T-cell (primary cell): ENCODE results near the gene IGFBPL1. TPM values are rescaled to one million over a fixed set of nuclear protein-coding genes. Genes with fewer than 3 reads are reported as not detected.

Source experiments
- ATAC-seq, 4 experiments: fragments of 200-7000 bp in 3 of 4; fragments of 150-1000 bp in 1 of 4; cut with Tn5 transposase; replicated peaks in 1 of 4; 1 replicate in 3 of 4; 2 replicates in 1 of 4; pipeline ENCODE4 v1.10.0; 2021; ENCODE audit warnings: moderate library complexity in 3 of 4, mild to moderate bottlenecking in 2 of 4, moderate number of reproducible peaks in 1 of 4
- CTCF ChIA-PET, 2 donors: fragments of 300-600 bp; sonication (Branson Sonifier 250); formaldehyde crosslinking; loops; one replicate each; lab custom pipeline; 2022; ENCODE audit warnings: antibody characterized with exemption in 2 of 2; lab: Charles Lee
- POLR2A ChIA-PET, 2 donors: fragments of 300-600 bp; sonication (Branson Sonifier 250); formaldehyde crosslinking; loops; one replicate each; lab custom pipeline; 2022; ENCODE audit warnings: antibody characterized with exemption in 2 of 2; lab: Charles Lee
- DNase-seq, 35 experiments: peaks; one replicate each; pipeline versions ENCODE4 v3.0.0 to v3.0.0-alpha.2; 2013 to 2023
- H3K27ac ChIP-seq: one replicate; pipeline ENCODE4 v1.5.1; 2013; ENCODE audit warnings: low read length
- H3K27me3 ChIP-seq, 2 experiments: replicated peaks in 1 of 2; 1 replicate in 1 of 2; 2 replicates in 1 of 2; pipeline versions ENCODE4 v1.6.1 to v1.7.0; 2013; ENCODE audit warnings: low read length in 1 of 2, mixed read lengths in 1 of 2; ENCODE audit not compliant: control insufficient read depth in 2 of 2, insufficient read depth in 2 of 2; ENCODE audit errors: extremely low read depth in 1 of 2
- H3K36me3 ChIP-seq, 2 donors: 1 replicate in 1 of 2; 2 replicates in 1 of 2; pipeline versions ENCODE4 v1.6.1 to v1.7.0; 2013; ENCODE audit warnings: low read length in 1 of 2; ENCODE audit not compliant: control insufficient read depth in 2 of 2, insufficient read depth in 1 of 2; ENCODE audit errors: extremely low read depth in 1 of 2
- H3K4me1 ChIP-seq, 2 experiments: 1 replicate in 1 of 2; 2 replicates in 1 of 2; pipeline versions ENCODE4 v1.6.1 to v1.7.0; 2013; ENCODE audit warnings: low read length in 2 of 2, mixed read lengths in 1 of 2; ENCODE audit not compliant: insufficient read depth in 2 of 2, control insufficient read depth in 1 of 2; ENCODE audit errors: extremely low read depth in 1 of 2
- H3K4me3 ChIP-seq, 2 donors: 1 replicate in 1 of 2; 2 replicates in 1 of 2; pipeline versions ENCODE4 v1.5.1 to v1.7.0; 2013; ENCODE audit warnings: mild to moderate bottlenecking in 2 of 2, low read length in 1 of 2, moderate library complexity in 1 of 2; ENCODE audit not compliant: control insufficient read depth in 1 of 2; ENCODE audit errors: extremely low read depth in 1 of 2
- H3K9me3 ChIP-seq: 2 replicates; pipeline ENCODE4 v1.7.0; 2013
- H3K27ac Mint-ChIP-seq, 2 donors: one replicate each; pipeline ENCODE4 v1.8.0; 2020 to 2021; ENCODE audit warnings: mild to moderate bottlenecking in 2 of 2, mixed read lengths in 2 of 2
- H3K27me3 Mint-ChIP-seq, 2 donors: one replicate each; pipeline ENCODE4 v1.8.0; 2021 to 2022; ENCODE audit warnings: mixed read lengths in 2 of 2
- H3K36me3 Mint-ChIP-seq: one replicate; pipeline ENCODE4 v1.8.0; 2021; ENCODE audit warnings: mixed read lengths
- H3K4me1 Mint-ChIP-seq, 3 donors: one replicate each; pipeline ENCODE4 v1.8.0; 2020 to 2022; ENCODE audit warnings: mixed read lengths in 3 of 3, mild to moderate bottlenecking in 1 of 3
- H3K4me3 Mint-ChIP-seq, 3 donors: one replicate each; pipeline ENCODE4 v1.8.0; 2020 to 2022; ENCODE audit warnings: mild to moderate bottlenecking in 3 of 3, mixed read lengths in 3 of 3, moderate library complexity in 3 of 3
- H3K9me3 Mint-ChIP-seq, 3 donors: one replicate each; pipeline ENCODE4 v1.8.0; 2020 to 2022; ENCODE audit warnings: mixed read lengths in 3 of 3
- WGBS: methylation state at CpG from one replicate; pipeline ENCODE4 v1.1.5; 2013; ENCODE audit warnings: missing lambda C conversion rate; ENCODE audit not compliant: insufficient coverage; 5-methylcytosine and 5-hydroxymethylcytosine counted together
- total RNA-seq, 35 experiments: library from RNA in 6 of 35; stranded (reverse) in 6 of 35; fragments of 120-200 nt in 1 of 35; gene quantifications; one replicate each; pipeline versions ENCODE4 v1.2.1 to v1.2.4 and lab custom pipeline; 2013 to 2026

Gene IGFBPL1
- total RNA-seq, 5 donors from 2014 or later (not counting 1 experiment from before 2014, with no cell fraction given) = not detected

GRCh38 chr9:38439916-38440301 lies 15.7 kb upstream of the IGFBPL1 start:
- POLR2A ChIA-PET = no interaction called here
- H3K27ac ChIP-seq = no peak overlapping the region
- WGBS = no CpG with 5 or more reads among the region's 1 CpG
- no peaks in the 10 kb centered on the region for H3K9me3 ChIP-seq
- Mint-ChIP-seq H3K4me3 (no peak overlapping the region), H3K9me3 (no peaks in the 10 kb centered on the region), H3K27me3 (peaks cover 10 to 17% of the 10 kb centered on the region in 2 donors), H3K36me3 (no peaks in the 10 kb centered on the region), H3K27ac (no peak overlapping the region), H3K4me1 (peaks cover 0 to 2% (median 0%) of the 10 kb centered on the region in 3 donors)
- ATAC-seq (no peak), DNase-seq (no peak)
- CTCF ChIA-PET = no interaction called here
- H3K4me1 ChIP-seq = no peaks in the 10 kb centered on the region
- H3K27me3 ChIP-seq = peaks cover 0 to 21% of the 10 kb centered on the region in 2 experiments
- no peak overlapping the region for H3K4me3 ChIP-seq
- H3K36me3 ChIP-seq = no peaks in the 10 kb centered on the region

- Histone ChIP-seq H3K4me1 (no peaks in the 10 kb centered on the region), H3K36me3 (no peaks in the 10 kb centered on the region), H3K27me3 (peaks cover 0 to 21% of the 10 kb centered on the region in 2 experiments), H3K4me3 (no peak overlapping the region), H3K9me3 (no peaks in the 10 kb centered on the region), H3K27ac (no peak overlapping the region)
- Mint-ChIP-seq H3K9me3 (no peaks in the 10 kb centered on the region), H3K4me3 (no peak overlapping the region), H3K27ac (no peak overlapping the region), H3K4me1 (peaks cover 0 to 2% (median 0%) of the 10 kb centered on the region in 3 donors), H3K36me3 (no peaks in the 10 kb centered on the region), H3K27me3 (peaks cover 10 to 15% of the 10 kb centered on the region in 2 donors)
- ChIA-PET POLR2A (no interaction called here), CTCF (no interaction called here)
- 40% methylated on average over 2 of the region's 3 CpGs for WGBS
- DNase-seq (no peak), ATAC-seq (no peak)
Observed at GRCh38 chr9:38439291-38439915, 15.1 kb upstream of the IGFBPL1 start.

- ATAC-seq = no peak
- CTCF ChIA-PET = interaction anchor here in 1 of 2 donors (0.6 kb wide), 1 partner anchor 521 kb away, joined by 3 read pairs; no protein-coding TSS in a partner anchor
- Mint-ChIP-seq H3K27me3 (peaks cover 10% of the 10 kb centered on the region in 2 donors), H3K9me3 (no peaks in the 10 kb centered on the region), H3K4me1 (peaks cover 0 to 5% (median 4%) of the 10 kb centered on the region in 3 donors), H3K27ac (no peak overlapping the region), H3K4me3 (no peak overlapping the region), H3K36me3 (no peaks in the 10 kb centered on the region)
- Histone ChIP-seq H3K9me3 (no peaks in the 10 kb centered on the region), H3K27me3 (peaks cover 0 to 21% of the 10 kb centered on the region in 2 experiments), H3K4me1 (no peaks in the 10 kb centered on the region), H3K27ac (no peak overlapping the region), H3K36me3 (no peaks in the 10 kb centered on the region), H3K4me3 (no peak overlapping the region)
- POLR2A ChIA-PET = no interaction called here
- WGBS = 80% methylated on average over 7 of the region's 11 CpGs
- no peak for DNase-seq
Observed at GRCh38 chr9:38437193-38437823, 13.1 kb upstream of the IGFBPL1 start.

- H3K27me3 Mint-ChIP-seq = peaks cover 5 to 10% of the 10 kb centered on the region in 2 donors
- WGBS = no CpG with 5 or more reads among the region's 2 CpGs
- peaks cover 0 to 7% (median 5%) of the 10 kb centered on the region in 3 donors for H3K4me1 Mint-ChIP-seq
- ChIA-PET CTCF (interaction anchor here in 1 of 2 donors (0.6 kb wide), 1 partner anchor 520 kb away, joined by 3 read pairs; no protein-coding TSS in a partner anchor), POLR2A (no interaction called here)
- H3K36me3 Mint-ChIP-seq = no peaks in the 10 kb centered on the region
- H3K4me3 ChIP-seq = no peak overlapping the region
- H3K9me3 Mint-ChIP-seq = no peaks in the 10 kb centered on the region
- H3K27ac ChIP-seq = no peak overlapping the region
- H3K9me3 ChIP-seq = no peaks in the 10 kb centered on the region
- H3K4me3 Mint-ChIP-seq = no peak overlapping the region
- H3K36me3 ChIP-seq = no peaks in the 10 kb centered on the region
- ATAC-seq (no peak), DNase-seq (no peak)
- H3K27ac Mint-ChIP-seq = no peak overlapping the region
- H3K4me1 ChIP-seq = no peaks in the 10 kb centered on the region
- peaks cover 0 to 15% of the 10 kb centered on the region in 2 experiments for H3K27me3 ChIP-seq
Observed at GRCh38 chr9:38436708-38437107, 12.5 kb upstream of the IGFBPL1 start.

- H3K4me3 Mint-ChIP-seq = no peak overlapping the region
- peaks cover 6 to 15% (median 13%) of the 10 kb centered on the region in 3 donors for H3K4me1 Mint-ChIP-seq
- H3K27ac Mint-ChIP-seq = no peak overlapping the region
- ATAC-seq = no peak
- WGBS = 40% methylated on average over 1 of the region's 2 CpGs
- no peak overlapping the region for H3K27ac ChIP-seq
- ChIA-PET CTCF (interaction anchor here (0.5 to 0.7 kb wide), 3 partner anchors 15 to 210 kb away, joined by 3 read pairs; no protein-coding TSS in a partner anchor), POLR2A (no interaction called here)
- H3K4me3 ChIP-seq = no peak overlapping the region
- DNase-seq = no peak
- H3K9me3 Mint-ChIP-seq = no peaks in the 10 kb centered on the region
- H3K36me3 Mint-ChIP-seq = no peaks in the 10 kb centered on the region
- no peaks in the 10 kb centered on the region for H3K36me3 ChIP-seq
- H3K27me3 ChIP-seq = peaks cover 0 to 15% of the 10 kb centered on the region in 2 experiments
- H3K9me3 ChIP-seq = no peaks in the 10 kb centered on the region
- peaks cover 0 to 3% of the 10 kb centered on the region in 2 experiments for H3K4me1 ChIP-seq
- peaks cover 3 to 10% of the 10 kb centered on the region in 2 donors for H3K27me3 Mint-ChIP-seq
Observed at GRCh38 chr9:38435521-38435920, 11.3 kb upstream of the IGFBPL1 start.

- no peaks in the 10 kb centered on the region for H3K9me3 ChIP-seq
- H3K27ac ChIP-seq = no peak overlapping the region
- DNase-seq = no peak
- no peaks in the 10 kb centered on the region for H3K9me3 Mint-ChIP-seq
- no peaks in the 10 kb centered on the region for H3K36me3 ChIP-seq
- POLR2A ChIA-PET = no interaction called here
- CTCF ChIA-PET = interaction anchor here (0.6 to 0.8 kb wide), 2 partner anchors 322 to 526 kb away, joined by 3 read pairs; no protein-coding TSS in a partner anchor
- WGBS = no CpG with 5 or more reads among the region's 3 CpGs
- H3K27me3 Mint-ChIP-seq = peaks cover 0 to 8% of the 10 kb centered on the region in 2 donors
- H3K4me1 ChIP-seq = peaks cover 0 to 3% of the 10 kb centered on the region in 2 experiments
- no peak overlapping the region for H3K4me3 ChIP-seq
- no peak for ATAC-seq
- no peak overlapping the region for H3K27ac Mint-ChIP-seq
- no peak overlapping the region for H3K4me3 Mint-ChIP-seq
- no peaks in the 10 kb centered on the region for H3K36me3 Mint-ChIP-seq
- H3K27me3 ChIP-seq = peaks cover 0 to 13% of the 10 kb centered on the region in 2 experiments
- H3K4me1 Mint-ChIP-seq = peaks cover 6 to 15% (median 13%) of the 10 kb centered on the region in 3 donors
Observed at GRCh38 chr9:38434853-38435252, 10.6 kb upstream of the IGFBPL1 start.
